GM18508 (cell line): Measurements from ENCODE around the gene NUP43.
"Not testable (repeated sequence)": the region's sequence is repeated elsewhere in the genome, so short reads cannot be mapped to it uniquely, and the experiment has no call there.

Experiments used
- ATAC-seq: cut with Tn5 transposase; IDR thresholded peaks from one replicate; pipeline ENCODE4 v1.9.1; 2021; ENCODE audit warnings: moderate number of reproducible peaks; ENCODE audit not compliant: insufficient read depth, unreplicated experiment

The NUP43 gene

DNA sequence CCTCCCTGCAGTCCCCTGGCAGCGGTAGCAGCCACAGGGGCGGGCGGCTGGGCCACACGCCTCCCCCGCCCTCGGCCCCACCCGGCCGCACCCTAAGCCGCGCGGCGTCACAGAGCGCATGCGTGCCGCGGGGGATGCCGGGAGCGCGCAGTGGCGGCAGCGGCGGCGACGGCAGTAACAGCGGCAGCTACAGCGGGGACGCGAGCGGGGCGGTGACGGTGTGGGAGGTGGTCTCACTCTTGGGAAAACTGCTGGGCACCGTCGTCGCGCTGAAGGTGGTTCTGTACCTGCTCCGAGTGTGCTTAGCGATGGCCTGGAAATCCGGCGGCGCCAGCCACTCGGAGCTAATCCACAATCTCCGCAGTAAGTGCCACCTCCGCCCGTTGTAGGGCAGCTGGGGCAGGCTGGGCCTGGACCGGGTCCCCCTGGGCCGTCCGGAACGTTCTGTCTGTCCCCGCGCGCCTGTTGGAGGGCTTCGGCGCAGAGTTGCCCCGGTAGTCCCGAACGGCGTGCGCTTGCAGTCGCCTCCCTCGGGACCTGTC lies 3.3 kb upstream of the NUP43 start, which contains the start of gene PCMT1:
Gene PCMT1, plus strand, starts transcription at position 148 of the 542 bp plus-strand sequence. Its CDS starts 161 bp downstream, at position 309.
- ATAC-seq = peak; percentile 58

DNA sequence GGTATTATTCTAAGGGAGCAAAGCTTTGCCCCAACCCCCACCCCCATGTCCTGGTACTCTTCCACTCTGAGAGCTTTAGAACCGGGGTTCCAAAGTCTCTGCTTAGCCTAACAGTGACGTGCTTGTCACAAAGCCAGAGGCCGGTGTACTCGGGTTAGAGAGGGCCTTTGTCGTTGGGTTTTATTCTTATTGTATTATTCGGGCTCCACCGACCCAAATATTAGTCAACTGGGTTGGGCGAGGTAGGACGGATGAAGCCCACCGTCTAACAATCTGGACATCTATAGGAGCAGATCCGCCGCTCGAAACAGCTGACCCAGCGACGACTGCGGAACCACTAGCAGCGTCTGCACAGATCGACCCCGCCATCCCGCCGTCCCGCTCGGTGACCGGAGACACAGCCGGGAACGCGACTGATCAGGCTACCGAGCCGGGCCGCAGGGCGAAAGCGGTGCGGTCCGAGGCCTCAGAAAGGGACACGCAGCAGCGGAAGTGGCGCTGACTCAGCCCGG lies 2.8 kb upstream of the NUP43 start:
- ATAC-seq = not testable (repeated sequence)

DNA sequence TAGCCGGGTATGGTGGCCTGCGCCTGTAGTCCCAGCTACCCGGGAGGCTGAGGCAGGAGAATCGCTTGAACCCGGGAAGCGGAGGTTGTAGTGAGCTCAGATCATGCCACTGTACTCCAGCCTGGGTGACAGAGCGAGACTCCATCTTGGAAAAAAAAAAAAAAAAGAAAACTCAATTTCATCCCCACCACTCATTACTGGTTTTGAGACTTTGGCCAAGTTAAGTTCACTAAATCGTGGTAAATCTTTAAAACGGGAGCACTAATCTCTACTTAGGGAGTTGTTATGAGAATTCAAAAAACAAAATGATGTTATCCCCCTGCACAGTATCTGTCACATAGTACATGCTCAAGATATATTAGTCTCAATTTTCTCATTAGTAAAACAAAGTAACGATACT lies 1.1 kb downstream of the NUP43 start:
- not testable (repeated sequence) for ATAC-seq

DNA sequence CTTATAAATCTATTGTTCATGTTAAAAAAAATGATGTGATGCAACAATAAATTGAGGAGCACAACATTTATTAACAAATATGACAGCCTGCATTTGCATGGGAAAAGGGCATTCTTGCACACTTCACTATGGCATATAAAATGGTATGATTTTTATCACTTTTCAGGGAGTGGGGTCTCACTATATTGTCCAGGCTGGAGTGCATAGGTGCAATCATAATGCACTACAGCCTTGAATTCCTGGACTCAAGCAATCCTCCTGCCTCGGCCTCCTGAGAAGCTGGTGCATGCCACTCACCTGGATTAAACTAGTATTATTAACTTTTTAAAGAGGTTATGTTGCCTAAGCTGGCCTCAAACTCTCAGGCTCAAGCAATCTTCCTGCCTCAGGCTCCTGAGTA lies 11.4 kb downstream of the NUP43 start:
- ATAC-seq = no peak

DNA sequence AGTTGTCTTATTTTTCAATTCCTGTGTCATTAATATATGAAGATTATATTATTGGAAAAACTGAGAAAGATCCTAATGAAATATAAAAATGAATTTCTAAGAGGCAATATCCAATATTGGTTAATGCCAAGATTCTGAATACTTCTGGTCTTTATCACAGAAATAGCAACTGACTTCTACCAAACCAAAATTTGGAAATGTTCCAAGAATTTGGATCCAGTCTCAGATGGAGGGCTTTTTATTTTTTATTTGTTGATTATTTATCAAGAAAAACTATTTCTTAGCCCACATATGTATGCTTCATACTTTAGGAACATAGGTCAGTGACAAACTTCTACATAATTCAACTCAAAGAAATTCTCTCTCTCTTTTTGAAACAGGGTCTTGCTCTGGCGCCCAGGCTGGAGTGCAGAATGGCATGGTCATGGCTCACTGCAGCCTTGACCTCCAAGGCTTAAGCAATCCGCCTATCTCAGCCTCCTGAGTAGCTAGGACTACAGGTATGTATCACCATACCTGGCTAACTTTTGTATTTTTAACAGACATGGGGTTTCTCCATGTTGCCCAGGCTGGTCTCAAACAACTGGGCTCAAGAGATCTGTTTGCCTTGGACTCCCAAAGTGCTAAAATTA lies 13.1 kb downstream of the NUP43 start:
- ATAC-seq = no peak

DNA sequence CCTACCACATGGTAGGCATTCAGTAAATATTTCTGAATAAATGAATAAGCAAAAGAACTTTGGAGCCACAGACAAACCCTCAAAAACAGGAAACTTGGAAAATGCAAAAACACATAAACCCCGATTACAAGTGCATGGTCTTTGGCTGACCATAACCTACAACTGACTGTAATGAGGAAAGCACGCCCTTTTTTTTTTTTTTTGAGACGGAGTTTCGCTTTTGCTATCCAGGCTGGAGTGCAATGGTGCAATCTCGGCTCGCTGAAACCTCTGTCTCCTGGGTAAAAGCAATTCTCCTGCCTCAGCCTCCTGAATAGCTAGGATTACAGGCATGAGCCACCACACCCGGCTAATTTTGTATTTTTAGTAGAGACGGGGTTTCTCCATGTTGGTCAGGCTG lies 16.5 kb downstream of the NUP43 start:
- no peak for ATAC-seq

DNA sequence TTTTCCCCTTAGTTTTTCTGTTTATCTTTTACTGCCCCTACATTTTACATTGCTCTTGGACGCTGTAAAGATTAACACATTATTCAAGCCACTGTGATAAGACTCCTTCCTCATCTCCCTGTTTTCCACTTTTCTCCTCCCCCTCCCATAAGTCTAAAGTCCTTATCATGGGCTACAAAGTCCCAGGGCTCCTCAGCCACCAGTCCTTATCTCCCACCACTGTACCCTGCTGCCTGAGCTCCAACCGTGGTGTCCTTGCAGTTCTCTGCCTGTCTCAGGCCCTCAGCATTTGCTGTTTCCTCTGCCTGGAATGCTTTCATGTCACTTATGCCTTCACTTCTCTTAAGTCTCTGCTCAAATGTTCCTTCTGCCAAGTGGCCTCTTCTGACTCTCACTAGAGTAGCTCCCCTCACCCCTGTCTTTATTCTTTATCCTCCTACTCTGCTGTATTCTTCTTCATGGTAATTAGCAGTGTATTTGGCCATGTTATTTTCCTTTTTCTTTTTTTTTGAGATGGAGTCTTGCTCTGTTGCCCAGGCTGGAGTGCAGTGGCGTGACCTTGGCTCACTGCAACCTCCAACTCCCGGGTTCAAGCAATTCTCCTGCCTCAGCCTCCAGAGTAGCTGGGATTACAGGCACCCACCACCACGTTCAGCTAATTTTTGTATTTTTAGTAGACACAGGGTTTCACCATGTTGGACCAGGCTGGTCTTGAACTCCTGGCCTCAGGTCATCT lies 17.7 kb downstream of the NUP43 start:
- ATAC-seq = no peak

DNA sequence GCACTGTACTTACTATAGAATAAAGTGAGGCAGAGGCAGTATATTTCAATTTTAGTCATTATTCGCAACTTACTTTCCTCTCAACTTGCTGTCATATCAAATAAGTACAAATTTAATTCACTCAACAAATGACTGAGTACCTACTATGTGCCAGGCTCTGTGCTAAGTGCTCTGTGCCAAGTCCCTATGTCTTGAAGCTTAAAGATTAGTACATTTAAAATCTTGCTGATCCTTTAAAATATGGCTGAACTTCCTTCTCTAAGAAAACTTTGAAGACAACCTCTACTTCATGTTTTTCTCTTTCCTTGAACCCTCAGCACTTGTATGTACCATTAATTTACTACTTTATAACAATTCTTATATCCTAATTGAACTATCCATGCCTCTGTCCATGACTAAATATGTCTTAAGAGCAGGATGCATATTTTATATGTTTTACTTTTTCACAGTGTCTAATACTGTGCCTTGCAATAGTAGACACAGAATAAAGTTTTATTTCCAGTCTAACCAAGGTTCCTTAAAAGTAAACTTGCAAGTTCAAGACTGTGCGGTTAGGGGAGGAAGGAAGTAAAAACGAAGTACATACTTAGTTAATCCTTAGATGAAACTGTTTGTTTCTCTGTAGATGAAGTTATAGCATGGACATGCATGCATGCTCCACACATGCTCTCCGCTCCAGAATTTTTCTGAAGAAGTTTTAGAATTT lies 18.4 kb downstream of the NUP43 start:
- ATAC-seq = no peak

DNA sequence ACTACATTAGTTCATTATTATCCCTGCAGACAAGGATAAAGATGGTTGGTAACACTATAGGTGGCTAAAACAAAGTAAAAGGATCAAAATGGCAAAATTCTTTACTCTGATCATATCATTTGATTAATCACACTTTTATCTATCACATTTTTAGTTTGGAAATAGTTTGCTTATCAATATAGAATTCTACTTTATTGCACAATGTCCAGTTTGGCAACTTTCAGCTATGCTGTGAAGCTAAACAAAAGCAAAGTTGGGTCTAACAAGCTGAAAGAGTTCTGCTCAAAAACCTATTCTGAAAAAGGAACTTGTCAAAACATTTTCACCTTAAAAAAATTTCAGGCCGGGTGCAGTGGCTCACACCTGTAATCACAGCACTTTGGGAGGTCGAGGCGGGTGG lies 20.5 kb downstream of the NUP43 start:
- ATAC-seq = no peak

DNA sequence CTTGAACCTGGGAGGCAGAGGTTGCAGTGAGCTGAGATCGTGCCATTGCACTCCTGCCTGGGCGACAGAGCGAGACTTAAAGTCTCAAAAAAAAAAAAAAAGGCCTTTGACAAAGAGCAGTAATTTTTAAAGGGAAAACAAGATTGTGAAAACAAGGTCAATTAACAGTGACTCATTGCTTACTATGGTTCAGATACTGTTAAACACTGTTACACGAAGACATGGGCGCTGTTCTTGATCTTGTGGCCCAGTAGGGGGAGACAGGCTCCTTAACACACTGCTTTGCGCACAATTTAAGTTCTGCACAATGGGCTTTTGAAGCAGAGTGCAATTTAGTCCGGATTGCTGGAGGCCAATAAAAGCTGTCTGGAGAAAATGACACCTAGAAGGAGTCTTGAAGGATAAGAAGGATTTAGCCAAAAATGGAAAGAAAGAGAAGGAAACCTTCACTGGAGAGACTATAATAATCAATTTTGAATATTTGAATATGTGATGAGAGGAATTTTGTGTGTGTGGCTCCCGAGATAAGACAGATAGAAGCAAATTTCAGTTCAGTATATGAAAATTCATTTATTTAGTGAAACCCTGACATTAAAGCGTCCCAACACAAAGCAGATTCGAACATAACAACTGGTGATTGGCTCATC lies 22.4 kb downstream of the NUP43 start:
- no peak for ATAC-seq

DNA sequence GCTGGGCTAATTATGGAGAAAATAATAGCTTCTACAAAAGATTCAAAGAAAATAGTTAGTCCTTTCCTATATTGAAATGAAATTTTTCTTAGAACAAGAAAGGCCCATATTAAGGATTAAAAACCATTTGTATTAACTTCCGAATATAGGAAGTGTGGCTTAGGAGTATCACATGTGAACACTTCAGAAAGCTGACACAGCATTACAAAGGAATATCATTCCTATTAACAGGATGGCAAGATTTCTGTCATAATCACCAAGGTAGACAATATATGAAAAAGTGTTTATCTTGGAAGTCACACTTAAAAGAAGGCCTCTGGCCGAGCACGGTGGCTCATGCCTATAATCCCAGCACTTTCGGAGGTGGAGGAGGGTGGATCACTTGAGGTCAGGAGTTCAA lies 23.1 kb downstream of the NUP43 start:
- no peak for ATAC-seq

DNA sequence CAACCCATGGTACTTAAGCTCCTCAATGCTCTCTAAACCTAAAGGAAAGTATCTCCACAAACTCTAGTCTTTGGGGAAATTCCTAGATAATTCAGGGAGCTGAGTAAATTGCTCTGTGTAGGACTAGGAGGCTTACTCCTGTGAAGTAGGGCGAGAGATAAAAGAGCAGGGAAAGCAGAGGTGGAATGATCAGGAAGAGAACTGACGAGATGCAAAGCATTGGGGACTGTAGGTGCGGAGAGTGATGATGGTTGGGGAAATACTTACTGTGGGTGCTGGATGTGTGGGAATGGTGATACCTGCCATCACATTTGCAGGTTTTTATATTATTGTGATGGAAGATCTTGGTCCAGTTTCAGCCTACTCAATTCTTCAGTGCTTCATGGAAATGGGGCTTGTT lies 26.8 kb downstream of the NUP43 start:
- no peak for ATAC-seq

DNA sequence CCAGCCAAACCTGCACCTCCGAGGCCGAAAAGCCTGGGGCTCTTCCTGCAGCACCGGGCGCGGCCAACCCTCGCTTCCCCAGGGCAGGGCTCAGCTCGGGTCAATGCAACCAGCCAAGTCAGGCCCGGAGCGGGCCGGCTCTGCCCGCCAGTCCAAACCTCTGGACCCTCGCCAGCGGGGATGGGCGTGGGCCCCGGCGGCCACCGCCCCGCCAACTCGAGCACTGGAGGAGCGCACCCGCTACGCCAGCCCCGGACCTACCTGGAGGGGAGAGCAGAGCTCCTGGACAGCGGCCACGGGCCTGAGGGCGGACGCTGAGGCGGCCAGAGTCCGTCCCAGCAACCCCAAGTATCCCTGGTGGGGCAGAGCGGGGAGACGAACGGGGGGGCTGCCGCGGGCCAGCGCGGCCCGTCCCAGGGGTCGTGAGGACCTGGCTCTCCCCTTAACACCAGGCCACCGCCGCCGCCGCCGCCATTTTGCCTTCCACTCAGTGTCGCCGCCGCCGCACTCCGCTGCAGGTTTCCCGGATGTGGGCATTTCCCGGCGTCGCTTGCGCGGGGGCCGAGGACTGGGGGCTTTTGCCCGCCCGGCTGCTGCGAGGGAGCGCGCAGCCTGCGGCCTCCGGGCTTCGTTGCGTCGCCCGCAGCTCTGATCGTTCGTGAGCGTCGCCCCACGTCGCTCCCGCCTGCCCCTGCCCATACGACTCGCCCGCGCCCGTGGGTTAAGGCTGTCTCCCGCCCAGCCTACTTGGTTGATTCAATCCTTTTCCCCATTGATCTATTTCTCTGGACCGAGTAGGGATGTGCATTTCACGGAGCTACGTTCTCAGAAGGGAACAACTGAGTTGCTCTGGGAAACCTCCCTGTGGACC lies 28.5 kb downstream of the NUP43 start, which contains the start of gene LATS1:
Gene LATS1, minus strand, starts transcription at position 514 of the 871 bp plus-strand sequence. CDS start 15,975 bp downstream, outside the sequence.
- ATAC-seq = peak; percentile 56

DNA sequence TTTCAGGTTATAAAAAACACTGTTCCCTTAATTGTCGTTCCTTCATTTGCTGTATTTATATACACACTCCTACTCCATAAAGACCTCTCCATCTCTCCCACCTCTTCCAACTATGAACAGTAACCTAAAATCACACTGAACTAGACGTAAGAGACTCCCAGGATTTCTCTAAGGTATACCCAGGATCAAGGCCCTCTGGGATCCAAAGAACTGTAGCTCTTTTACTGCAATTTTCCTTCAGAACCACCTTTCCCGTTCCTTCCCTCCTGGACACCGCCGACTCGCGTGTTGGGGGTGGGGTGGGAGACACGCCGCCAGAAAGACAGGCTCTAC lies 29.1 kb downstream of the NUP43 start:
- no peak for ATAC-seq

DNA sequence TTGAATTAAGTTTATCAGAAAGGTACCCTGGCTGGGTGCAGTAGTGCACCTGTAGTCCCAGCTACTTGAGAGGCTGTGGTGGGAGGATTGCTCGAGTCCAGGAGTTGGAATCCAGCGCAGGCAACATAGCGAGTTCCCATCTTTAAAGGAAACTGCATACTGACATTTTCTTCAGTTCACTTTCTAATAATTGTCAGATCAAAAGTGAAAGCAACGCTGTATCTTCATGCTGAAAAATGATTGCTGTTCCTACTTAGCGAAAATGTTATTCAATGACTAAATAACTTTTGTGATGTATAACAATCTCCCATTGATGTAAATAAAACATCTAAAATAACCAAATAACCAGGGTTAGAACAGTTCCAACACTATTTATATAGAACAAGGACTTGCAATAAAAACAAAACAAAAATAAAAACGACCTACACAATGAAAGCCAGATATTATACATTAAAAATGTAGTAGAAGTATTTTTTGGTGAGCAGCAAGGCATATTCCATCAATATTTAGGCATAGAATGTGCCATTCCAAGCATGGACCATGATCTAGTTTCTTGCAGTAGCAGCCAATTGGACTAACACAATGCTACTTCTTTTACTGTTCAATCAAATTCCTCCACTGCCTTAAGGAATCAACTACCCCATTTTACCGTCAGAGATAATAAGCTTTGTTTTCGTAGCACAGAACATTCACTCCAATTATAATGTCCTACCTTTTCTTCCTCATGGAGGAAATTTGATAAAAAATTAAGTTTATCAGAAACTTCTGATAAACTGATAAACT lies 30.0 kb downstream of the NUP43 start:
- no peak for ATAC-seq

DNA sequence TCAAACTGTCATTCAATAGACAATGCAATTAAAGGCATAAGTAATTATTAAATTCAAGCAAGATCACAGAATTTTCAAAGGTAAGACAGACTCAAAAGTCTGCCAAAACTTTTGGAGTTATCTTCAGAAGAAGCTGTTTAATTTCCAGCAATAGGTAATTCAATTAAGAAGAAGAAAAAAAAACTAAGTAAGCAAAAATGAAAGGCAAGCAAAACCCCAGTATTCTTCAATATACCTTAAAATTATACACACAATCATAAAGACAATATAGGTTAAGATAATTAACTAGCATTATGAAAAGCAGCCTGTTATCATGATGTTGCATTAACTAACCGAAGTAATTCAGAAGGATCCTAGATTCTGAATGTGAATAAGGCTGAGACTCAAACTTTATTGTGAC lies 31.9 kb downstream of the NUP43 start:
- no peak for ATAC-seq

DNA sequence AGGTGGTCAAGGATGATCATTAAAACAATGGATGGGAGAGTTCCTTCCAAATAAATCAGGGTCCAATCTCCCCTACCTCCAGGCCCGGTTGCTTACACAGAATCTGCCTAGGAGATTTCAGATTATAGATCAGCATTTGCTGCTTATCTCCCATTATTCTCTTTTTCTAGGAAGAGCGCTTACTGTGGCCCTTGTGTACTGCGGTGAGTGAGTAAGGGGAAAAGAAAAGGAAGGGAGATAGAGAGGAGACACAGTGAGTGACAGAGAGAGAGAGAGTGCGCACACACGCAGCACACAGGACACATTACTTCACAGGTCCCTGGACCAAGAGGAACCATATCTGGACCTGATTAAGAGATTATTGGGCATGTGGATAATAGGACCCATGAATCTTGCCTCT lies 34.6 kb downstream of the NUP43 start:
- ATAC-seq = no peak

DNA sequence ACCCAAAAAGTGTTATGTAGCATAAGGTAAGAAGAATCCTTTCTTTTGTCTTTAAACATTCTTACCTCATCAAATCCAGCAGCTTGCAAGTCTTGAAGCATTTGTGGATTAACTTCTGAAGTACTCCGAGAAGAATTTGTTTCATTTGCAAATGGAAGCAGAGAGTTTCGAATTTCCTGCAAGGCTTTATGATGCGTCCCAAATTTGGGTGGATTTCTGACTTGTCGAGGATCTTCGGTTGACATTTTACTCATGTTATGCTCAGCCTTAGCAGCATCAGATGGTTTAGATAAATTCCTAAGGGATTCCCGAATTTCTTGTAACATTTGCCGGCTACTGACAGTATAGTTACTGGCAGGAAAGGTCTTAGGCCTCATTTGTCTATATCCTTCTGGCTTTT lies 44.6 kb downstream of the NUP43 start:
- no peak for ATAC-seq

DNA sequence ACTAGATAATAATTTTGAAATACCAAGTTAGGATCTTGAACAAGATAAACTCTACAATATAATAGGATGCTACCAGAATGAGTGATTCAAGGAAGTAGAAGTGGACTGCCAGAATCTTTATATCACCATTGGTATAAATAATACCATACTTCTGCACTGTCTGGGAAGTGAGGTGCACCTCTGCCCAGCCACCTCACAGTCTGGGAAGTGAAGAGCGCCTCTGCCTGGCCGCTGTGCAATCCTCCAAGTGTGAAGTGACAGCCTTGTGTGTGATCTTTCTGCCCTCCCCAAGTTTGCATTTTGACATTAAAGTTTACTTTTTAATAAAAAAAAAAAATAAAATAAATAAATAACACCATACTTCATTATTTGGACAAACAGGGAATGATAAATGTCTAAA lies 47.2 kb downstream of the NUP43 start:
- ATAC-seq = no peak
